Gastroesophageal sphincter (tissue), 4 donors: ENCODE data around the gene DACH1. TPM values are rescaled to one million over a fixed set of nuclear protein-coding genes. Genes with fewer than 3 reads are reported as not detected.

ENCODE experiments used
- ATAC-seq: fragments of 150-250 bp; one replicate; pipeline ENCODE4 v1.9.1; 2016; ENCODE audit warnings: mild to moderate bottlenecking, moderate library complexity
- H3K27ac ChIP-seq, 4 donors: fragments of 200-600 bp; sonication (generic) in 3 of 4; 1 replicate in 3 of 4; 2 replicates in 1 of 4; pipeline ENCODE4 v1.5.1; 2016 to 2019
- H3K27me3 ChIP-seq: fragments of 200-600 bp; sonication (generic); one replicate; pipeline ENCODE4 v1.5.1; 2019
- H3K36me3 ChIP-seq, 2 donors: fragments of 200-600 bp; sonication (generic); one replicate each; pipeline ENCODE4 v1.5.1; 2019; ENCODE audit warnings: control low read depth in 1 of 2
- H3K4me1 ChIP-seq, 3 donors: fragments of 200-600 bp; sonication (generic); 1 replicate in 2 of 3; 2 replicates in 1 of 3; pipeline ENCODE4 v1.5.1; 2016 to 2019; ENCODE audit warnings: control low read depth in 2 of 3
- H3K4me3 ChIP-seq, 2 donors: fragments of 200-600 bp; sonication (generic); one replicate each; pipeline ENCODE4 v1.5.1; 2019; ENCODE audit warnings: mild to moderate bottlenecking in 1 of 2, moderate library complexity in 1 of 2
- H3K9me3 ChIP-seq, 3 donors: fragments of 200-600 bp; sonication (generic); one replicate each; pipeline ENCODE4 v1.5.1; 2017 to 2019; ENCODE audit warnings: control low read depth in 2 of 3
- EP300 ChIP-seq: sonication (generic); formaldehyde crosslinking; IDR thresholded peaks from one replicate; pipeline ENCODE4 v1.6.1; 2017; ENCODE audit warnings: antibody characterized with exemption, mild to moderate bottlenecking
- POLR2A ChIP-seq, 2 donors: fragments of 450-650 bp; IDR thresholded peaks; one replicate each; pipeline ENCODE4 v1.6.1; 2017; ENCODE audit warnings: antibody characterized with exemption in 2 of 2, mild to moderate bottlenecking in 2 of 2, moderate library complexity in 1 of 2
- POLR2AphosphoS5 ChIP-seq: sonication (generic); formaldehyde crosslinking; IDR thresholded peaks from one replicate; pipeline ENCODE4 v1.6.1; 2017; ENCODE audit warnings: antibody characterized with exemption
- WGBS, 2 donors: methylation state at CpG; one replicate each; pipeline ENCODE4 v1.1.5; 2018; ENCODE audit warnings: low coverage in 1 of 2; 5-methylcytosine and 5-hydroxymethylcytosine counted together
- total RNA-seq, 4 donors: library from RNA; depleted of rRNA; stranded (reverse); fragments of >200 nt; gene quantifications; one replicate each; pipeline ENCODE4 v1.1.0, GENCODE V29; 2016
- TF ChIP-seq, protein P1 (sequence below), 4 experiments: fragments of 200-600 bp in 2 of 4; fragments of 450-650 bp in 2 of 4; sonication (generic) in 1 of 4; IDR thresholded peaks; one replicate each; pipeline ENCODE4 v1.5.1; 2017 to 2019; ENCODE audit warnings: antibody characterized with exemption in 4 of 4, mild to moderate bottlenecking in 2 of 4, moderate library complexity in 2 of 4

Gene DACH1
- total RNA-seq, 4 donors from 2014 or later, result 1.1 to 2.1 (median 1.7) TPM

DNA sequence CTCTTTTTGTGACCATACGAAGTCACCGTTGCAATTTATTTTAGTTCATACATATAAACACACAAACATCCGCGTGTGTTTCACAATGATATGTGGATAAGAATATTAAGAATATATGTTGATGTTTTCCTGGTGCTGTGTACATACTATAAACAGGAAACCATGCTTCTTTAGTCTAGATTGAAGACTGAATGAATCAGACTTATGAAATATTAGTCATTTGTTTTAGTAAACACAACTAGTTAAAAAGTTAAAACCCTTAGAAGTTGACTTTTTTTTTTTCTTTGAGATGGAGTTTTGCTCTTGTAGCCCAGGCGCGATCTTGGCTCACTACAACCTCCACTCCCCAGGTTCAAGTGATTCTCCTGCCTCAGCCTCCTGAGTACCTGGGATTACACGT, 257.7 kb downstream of the DACH1 start:
- no peak for ATAC-seq
- H3K4me1 ChIP-seq, result no peaks in the 10 kb centered on the region
- TF ChIP-seq, protein P1, sequence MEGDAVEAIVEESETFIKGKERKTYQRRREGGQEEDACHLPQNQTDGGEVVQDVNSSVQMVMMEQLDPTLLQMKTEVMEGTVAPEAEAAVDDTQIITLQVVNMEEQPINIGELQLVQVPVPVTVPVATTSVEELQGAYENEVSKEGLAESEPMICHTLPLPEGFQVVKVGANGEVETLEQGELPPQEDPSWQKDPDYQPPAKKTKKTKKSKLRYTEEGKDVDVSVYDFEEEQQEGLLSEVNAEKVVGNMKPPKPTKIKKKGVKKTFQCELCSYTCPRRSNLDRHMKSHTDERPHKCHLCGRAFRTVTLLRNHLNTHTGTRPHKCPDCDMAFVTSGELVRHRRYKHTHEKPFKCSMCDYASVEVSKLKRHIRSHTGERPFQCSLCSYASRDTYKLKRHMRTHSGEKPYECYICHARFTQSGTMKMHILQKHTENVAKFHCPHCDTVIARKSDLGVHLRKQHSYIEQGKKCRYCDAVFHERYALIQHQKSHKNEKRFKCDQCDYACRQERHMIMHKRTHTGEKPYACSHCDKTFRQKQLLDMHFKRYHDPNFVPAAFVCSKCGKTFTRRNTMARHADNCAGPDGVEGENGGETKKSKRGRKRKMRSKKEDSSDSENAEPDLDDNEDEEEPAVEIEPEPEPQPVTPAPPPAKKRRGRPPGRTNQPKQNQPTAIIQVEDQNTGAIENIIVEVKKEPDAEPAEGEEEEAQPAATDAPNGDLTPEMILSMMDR (IDR thresholded peaks at IDR 0.05), result no peak
- TF ChIP-seq POLR2AphosphoS5 (no peak), EP300 (no peak), POLR2A (IDR thresholded peaks at IDR 0.05) (no peak)
- no peaks in the 10 kb centered on the region for H3K27me3 ChIP-seq
- no peak overlapping the region for H3K27ac ChIP-seq
- H3K36me3 ChIP-seq, result no peaks in the 10 kb centered on the region
- no peaks in the 10 kb centered on the region for H3K9me3 ChIP-seq
- 89 to 97% methylated on average over 6 to 7 of the region's 7 CpGs for WGBS, 2 donors
- H3K4me3 ChIP-seq, result no peak overlapping the region

DNA sequence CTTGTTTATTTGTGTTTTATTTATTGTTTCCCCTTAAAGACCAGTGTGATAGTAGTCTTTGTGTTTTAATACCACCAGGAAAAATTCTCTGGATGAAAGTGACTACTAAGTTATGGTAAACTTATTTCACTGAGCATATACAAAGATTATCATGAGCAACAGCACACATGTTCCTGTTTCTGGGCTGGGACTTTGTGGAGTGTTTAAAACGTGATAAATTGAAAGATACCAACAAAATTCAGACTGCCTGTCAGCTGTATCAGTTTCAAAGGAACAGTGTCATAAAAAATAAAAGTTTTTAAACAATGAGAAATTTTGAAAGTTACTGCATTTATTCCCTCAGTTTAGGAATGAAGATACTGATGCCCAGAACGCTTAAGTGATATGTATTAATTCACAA, 259.4 kb downstream of the DACH1 start:
- no peaks in the 10 kb centered on the region for H3K9me3 ChIP-seq
- TF ChIP-seq EP300, result no peak
- no peak for TF ChIP-seq POLR2AphosphoS5
- TF ChIP-seq POLR2A (IDR thresholded peaks at IDR 0.05), result no peak
- TF ChIP-seq, protein P1 (IDR thresholded peaks at IDR 0.05), result no peak
- 35 to 50% methylated on average over 2 of the region's 2 CpGs for WGBS, 2 donors
- H3K27ac ChIP-seq, result no peak overlapping the region
- no peaks in the 10 kb centered on the region for H3K36me3 ChIP-seq
- no peak overlapping the region for H3K4me3 ChIP-seq
- H3K4me1 ChIP-seq, result no peaks in the 10 kb centered on the region
- no peak for ATAC-seq
- H3K27me3 ChIP-seq, result no peaks in the 10 kb centered on the region

DNA sequence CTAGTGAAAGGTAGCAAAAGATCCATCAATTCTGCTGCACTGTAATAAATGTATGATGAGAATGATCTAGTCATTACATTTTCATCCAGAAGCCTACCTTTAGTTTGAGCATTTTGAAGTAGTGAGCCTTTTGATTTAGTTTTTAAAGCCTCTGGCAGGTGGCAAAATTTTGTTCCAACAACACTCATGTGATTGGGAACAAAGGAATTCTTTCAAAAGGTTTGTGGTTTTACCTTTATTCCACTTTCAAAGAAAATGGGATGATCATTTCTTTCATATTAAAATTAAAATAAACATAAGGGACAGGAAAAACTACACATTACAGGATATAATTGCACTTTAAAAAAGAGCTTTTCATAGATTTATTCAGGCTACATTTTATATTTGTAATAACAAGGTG, 260.2 kb downstream of the DACH1 start:
- Histone ChIP-seq H3K4me3 (no peak overlapping the region), H3K27me3 (no peaks in the 10 kb centered on the region), H3K4me1 (no peaks in the 10 kb centered on the region), H3K9me3 (no peaks in the 10 kb centered on the region), H3K27ac (no peak overlapping the region), H3K36me3 (no peaks in the 10 kb centered on the region)
- TF ChIP-seq, protein P1 (IDR thresholded peaks at IDR 0.05), result no peak
- no peak for TF ChIP-seq EP300
- TF ChIP-seq POLR2A (IDR thresholded peaks at IDR 0.05), result no peak
- no peak for TF ChIP-seq POLR2AphosphoS5
- no peak for ATAC-seq

DNA sequence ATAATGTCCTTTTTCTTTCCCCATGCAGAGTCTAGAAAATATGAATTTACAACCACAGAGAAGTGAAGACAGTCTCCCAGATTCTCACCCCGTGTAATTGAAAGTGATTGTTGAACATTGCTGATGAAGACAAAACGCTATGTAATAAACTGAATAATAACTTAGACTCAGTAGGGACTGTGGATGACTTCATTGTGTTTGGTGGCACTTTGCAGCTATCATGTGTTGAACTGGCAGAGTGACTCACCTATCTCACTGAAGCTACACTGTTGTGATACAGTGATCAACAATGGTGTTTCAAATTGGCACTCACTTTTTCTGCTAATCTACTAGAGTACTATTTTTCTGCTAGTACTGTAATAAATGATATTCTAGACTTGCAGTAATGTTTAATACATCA, 261.3 kb downstream of the DACH1 start:
- TF ChIP-seq, protein P1 (IDR thresholded peaks at IDR 0.05), result no peak
- 67 to 88% methylated on average over 1 to 2 of the region's 2 CpGs for WGBS, 2 donors
- no peak overlapping the region for H3K4me3 ChIP-seq
- ATAC-seq, result no peak
- no peaks in the 10 kb centered on the region for H3K4me1 ChIP-seq
- no peaks in the 10 kb centered on the region for H3K27me3 ChIP-seq
- no peak overlapping the region for H3K27ac ChIP-seq
- H3K36me3 ChIP-seq, result no peaks in the 10 kb centered on the region
- no peaks in the 10 kb centered on the region for H3K9me3 ChIP-seq

DNA sequence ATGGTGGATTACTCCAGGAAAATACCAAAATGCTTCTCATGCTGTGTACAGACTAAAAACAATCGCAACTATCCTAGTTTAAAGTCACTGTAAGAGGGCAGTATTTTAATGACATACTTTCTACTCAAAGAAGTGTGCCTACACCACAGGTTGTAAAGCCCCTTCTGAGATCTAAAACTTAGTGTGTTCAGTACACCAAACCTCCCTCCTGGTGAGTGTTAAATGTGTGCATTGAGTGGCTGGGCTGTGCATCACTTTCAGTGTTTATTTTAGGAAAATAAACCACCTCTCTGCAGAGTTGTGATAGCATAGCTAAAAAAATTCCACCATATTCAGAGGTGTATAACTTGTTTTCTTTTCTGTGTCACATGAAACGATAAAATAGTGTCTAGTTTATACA, 263.7 kb downstream of the DACH1 start:
- Histone ChIP-seq H3K9me3 (no peaks in the 10 kb centered on the region), H3K36me3 (no peaks in the 10 kb centered on the region), H3K27me3 (no peaks in the 10 kb centered on the region), H3K4me3 (no peak overlapping the region), H3K4me1 (no peaks in the 10 kb centered on the region), H3K27ac (no peak overlapping the region)
- no peak for ATAC-seq
- TF ChIP-seq EP300 (no peak), POLR2AphosphoS5 (no peak), POLR2A (IDR thresholded peaks at IDR 0.05) (no peak)
- TF ChIP-seq, protein P1 (IDR thresholded peaks at IDR 0.05), result no peak
- WGBS, 2 donors, result 79 to 83% methylated on average over 2 of the region's 2 CpGs
